Neuron (in vitro differentiated cells): ENCODE results near the gene CFAP46.
"Not testable (repeated sequence)": the region's sequence is repeated elsewhere in the genome, so short reads cannot be mapped to it uniquely, and the experiment has no call there.

Experiments used
- H2AFZ ChIP-seq: one replicate; pipeline ENCODE4 v1.6.1; 2013; ENCODE audit warnings: low read depth, mild to moderate bottlenecking, inconsistent platforms, low read length, moderate library complexity
- H3K27me3 ChIP-seq: one replicate; pipeline ENCODE4 v1.6.1; 2013; ENCODE audit warnings: low read length; ENCODE audit not compliant: insufficient read depth
- H3K36me3 ChIP-seq: one replicate; pipeline ENCODE4 v1.6.1; 2013; ENCODE audit warnings: low read length; ENCODE audit not compliant: insufficient read depth
- H3K4me1 ChIP-seq: one replicate; pipeline ENCODE4 v1.6.1; 2013; ENCODE audit warnings: low read length; ENCODE audit not compliant: insufficient read depth
- H3K4me3 ChIP-seq: 2 replicates; pipeline ENCODE4 v1.5.1; 2013; ENCODE audit warnings: mild to moderate bottlenecking, low read length, moderate library complexity
- H3K9me3 ChIP-seq: one replicate; pipeline ENCODE4 v1.6.1; 2013; ENCODE audit warnings: low read length

Gene CFAP46

GRCh38 chr10:132834891-132835847 lies 107.2 kb downstream of the CFAP46 start:
- H3K9me3 ChIP-seq: no peaks in the 10 kb centered on the region
- H3K4me1 ChIP-seq: no peaks in the 10 kb centered on the region
- H3K27me3 ChIP-seq: no peaks in the 10 kb centered on the region
- H3K4me3 ChIP-seq: no peak overlapping the region
- H2AFZ ChIP-seq: no peak overlapping the region
- H3K36me3 ChIP-seq: no peaks in the 10 kb centered on the region

DNA sequence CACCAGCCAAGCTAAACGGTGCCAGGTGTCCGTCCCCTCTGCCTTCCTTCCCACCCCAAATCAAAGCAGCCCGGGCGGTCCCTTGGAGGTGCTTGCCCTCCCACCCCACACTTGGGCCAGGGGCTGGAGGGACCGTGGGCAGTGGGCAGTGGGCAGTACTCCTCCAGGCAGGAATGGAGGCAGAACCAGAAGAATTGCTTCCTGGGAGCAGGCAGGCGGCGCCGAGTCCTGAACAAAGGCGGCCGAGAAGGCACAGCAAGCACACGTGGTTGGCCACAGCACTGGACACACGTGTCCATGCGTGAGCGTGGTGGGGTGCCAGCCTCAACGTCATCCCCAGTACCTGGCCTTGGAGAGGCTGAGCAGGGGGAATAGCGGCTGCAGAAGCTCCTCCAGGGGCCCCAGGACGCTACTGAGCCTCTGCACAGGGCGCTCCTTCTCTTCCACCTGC lies 108.0 kb downstream of the CFAP46 start:
- Histone ChIP-seq H2AFZ (no peak overlapping the region), H3K36me3 (no peaks in the 10 kb centered on the region), H3K27me3 (peaks cover 3% of the 10 kb centered on the region), H3K4me1 (no peaks in the 10 kb centered on the region), H3K4me3 (no peak overlapping the region), H3K9me3 (no peaks in the 10 kb centered on the region)

- Histone ChIP-seq H3K9me3 (no peaks in the 10 kb centered on the region), H2AFZ (no peak overlapping the region), H3K36me3 (no peaks in the 10 kb centered on the region), H3K4me3 (no peak overlapping the region), H3K4me1 (no peaks in the 10 kb centered on the region), H3K27me3 (peaks cover 6% of the 10 kb centered on the region)
Measured at GRCh38 chr10:132833421-132834111, 108.8 kb downstream of the CFAP46 start.

GRCh38 chr10:132832186-132832969 lies 110.0 kb downstream of the CFAP46 start:
- H3K4me1 ChIP-seq: no peaks in the 10 kb centered on the region
- H3K4me3 ChIP-seq: no peak overlapping the region
- no peaks in the 10 kb centered on the region for H3K9me3 ChIP-seq
- H3K36me3 ChIP-seq: no peaks in the 10 kb centered on the region
- H2AFZ ChIP-seq: no peak overlapping the region
- peaks cover 6% of the 10 kb centered on the region for H3K27me3 ChIP-seq

- H3K9me3 ChIP-seq: no peaks in the 10 kb centered on the region
- peaks cover 6% of the 10 kb centered on the region for H3K27me3 ChIP-seq
Measured at GRCh38 chr10:132829403-132829802, 113.0 kb downstream of the CFAP46 start.

DNA sequence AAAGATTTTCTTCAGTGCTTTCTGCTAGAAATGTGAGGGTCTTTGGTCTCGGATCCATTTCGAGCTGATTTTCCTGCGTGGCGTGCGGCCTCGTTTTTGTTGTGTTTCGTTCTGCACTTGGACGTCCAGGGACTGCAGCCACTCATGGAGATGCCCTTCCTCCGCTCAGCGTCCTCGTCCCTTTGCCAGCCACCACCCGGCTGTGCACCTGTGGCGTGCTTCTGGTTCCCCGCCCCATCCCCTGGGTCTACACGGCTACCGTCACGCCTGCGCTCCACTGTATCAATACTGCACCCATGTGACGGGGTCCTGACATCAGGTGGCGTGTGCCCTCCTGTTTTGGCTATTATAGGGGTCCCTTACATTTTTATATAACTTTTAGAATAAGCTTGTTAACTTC lies 113.7 kb downstream of the CFAP46 start:
- no peaks in the 10 kb centered on the region for H3K4me1 ChIP-seq
- peaks cover 6% of the 10 kb centered on the region for H3K27me3 ChIP-seq

More at GRCh38 chr10:132829403-132829802, 113.0 kb downstream of the CFAP46 start:
- no peak overlapping the region for H3K4me3 ChIP-seq
- no peaks in the 10 kb centered on the region for H3K4me1 ChIP-seq
- H3K36me3 ChIP-seq: no peaks in the 10 kb centered on the region
- H2AFZ ChIP-seq: no peak overlapping the region

DNA sequence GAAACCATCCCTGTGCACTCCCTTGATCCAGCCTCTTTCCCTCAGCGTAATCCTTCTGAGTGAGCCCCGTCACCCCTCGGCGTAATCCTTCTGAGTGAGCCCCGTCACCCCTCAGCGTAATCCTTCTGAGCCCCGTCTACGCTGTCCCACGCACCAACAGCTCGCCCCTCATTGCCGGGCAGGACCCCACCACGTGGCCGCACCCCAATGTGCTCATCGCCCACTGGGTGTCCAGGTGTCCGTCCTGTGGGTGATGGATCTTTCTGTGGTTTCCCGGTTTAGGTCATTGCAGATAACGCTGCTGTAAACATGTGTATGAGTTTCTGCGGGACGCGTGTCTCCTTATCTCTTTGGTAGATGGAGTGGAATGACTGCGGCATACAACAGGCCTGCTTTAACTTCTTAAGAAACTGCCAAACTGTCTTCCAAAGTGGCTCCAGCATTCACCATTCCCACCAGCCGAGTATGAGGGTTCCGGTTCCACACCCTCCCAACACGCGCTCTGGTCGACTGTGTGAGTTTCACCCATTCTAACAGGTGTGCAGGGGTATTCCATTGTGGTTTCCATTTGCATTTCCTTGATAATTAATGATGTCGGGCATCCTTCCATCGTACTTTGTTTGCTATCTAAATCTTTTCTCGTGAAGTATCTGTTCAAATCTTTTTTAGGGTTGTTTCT lies 114.4 kb downstream of the CFAP46 start:
- peaks cover 6% of the 10 kb centered on the region for H3K27me3 ChIP-seq
- no peaks in the 10 kb centered on the region for H3K36me3 ChIP-seq
- no peaks in the 10 kb centered on the region for H3K9me3 ChIP-seq
- H3K4me1 ChIP-seq: no peaks in the 10 kb centered on the region
- H3K4me3 ChIP-seq: no peak overlapping the region
- H2AFZ ChIP-seq: no peak overlapping the region

More for the DNA sequence above, 113.7 kb downstream of the CFAP46 start:
- Histone ChIP-seq H3K9me3 (no peaks in the 10 kb centered on the region), H3K36me3 (no peaks in the 10 kb centered on the region), H3K4me3 (no peak overlapping the region), H2AFZ (no peak overlapping the region)

DNA sequence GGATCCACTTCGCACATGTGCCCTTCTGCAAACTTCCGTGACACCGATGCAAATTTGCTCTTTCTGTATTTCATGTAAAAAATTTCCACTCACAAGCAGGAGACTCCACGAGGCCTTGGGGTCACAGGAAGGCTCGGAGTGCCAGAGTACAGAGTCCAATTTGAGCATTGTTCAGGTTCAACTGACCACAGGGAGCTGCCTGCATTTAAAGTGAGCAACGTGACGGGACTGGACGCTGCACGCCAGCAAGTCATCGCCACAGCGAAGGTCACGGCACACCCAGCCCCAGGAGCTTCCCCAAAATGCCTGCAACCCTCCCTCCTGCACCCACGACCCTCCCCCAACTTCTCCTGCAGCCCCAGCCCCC lies 115.0 kb downstream of the CFAP46 start:
- Histone ChIP-seq H3K4me1 (no peaks in the 10 kb centered on the region), H3K27me3 (peaks cover 6% of the 10 kb centered on the region), H3K36me3 (no peaks in the 10 kb centered on the region), H3K4me3 (no peak overlapping the region), H2AFZ (no peak overlapping the region), H3K9me3 (no peaks in the 10 kb centered on the region)

GRCh38 chr10:132826524-132827422 lies 115.6 kb downstream of the CFAP46 start:
- Histone ChIP-seq H3K9me3 (no peaks in the 10 kb centered on the region), H3K4me3 (no peak overlapping the region), H3K4me1 (no peaks in the 10 kb centered on the region), H3K36me3 (no peaks in the 10 kb centered on the region), H3K27me3 (peaks cover 6% of the 10 kb centered on the region), H2AFZ (no peak overlapping the region)

- H3K4me1 ChIP-seq, H3K4me3 ChIP-seq, H3K36me3 ChIP-seq, H3K27me3 ChIP-seq, H3K9me3 ChIP-seq, H2AFZ ChIP-seq: not testable (repeated sequence)
Measured at GRCh38 chr10:132825783-132826523, 116.4 kb downstream of the CFAP46 start.

GRCh38 chr10:132820056-132820455 lies 122.3 kb downstream of the CFAP46 start:
- Histone ChIP-seq H2AFZ (no peak overlapping the region), H3K27me3 (peaks cover 3% of the 10 kb centered on the region), H3K36me3 (no peaks in the 10 kb centered on the region), H3K4me3 (no peak overlapping the region), H3K9me3 (peaks cover 3% of the 10 kb centered on the region), H3K4me1 (no peaks in the 10 kb centered on the region)
